Measurements from ENCODE around the gene ALPK3.

Gene ALPK3

GRCh38 chr15:84847382-84847781 lies 30.2 kb downstream of the ALPK3 start:
- DNase-seq = no peak

- DNase-seq = no peak
These were observed 35.1 kb downstream of the ALPK3 start for GRCh38 chr15:84852212-84852611.

- DNase-seq = no peak
These were observed 38.0 kb downstream of the ALPK3 start for GRCh38 chr15:84855136-84855535.

GRCh38 chr15:84855765-84856164 lies 38.6 kb downstream of the ALPK3 start:
- DNase-seq = no peak

GRCh38 chr15:84856731-84857417 lies 39.7 kb downstream of the ALPK3 start:
- no peak for DNase-seq

- DNase-seq = no peak
These were observed 40.4 kb downstream of the ALPK3 start for GRCh38 chr15:84857418-84858004.

- DNase-seq = no peak
These were observed 41.1 kb downstream of the ALPK3 start for GRCh38 chr15:84858231-84858630.

GRCh38 chr15:84859144-84859543 lies 42.0 kb downstream of the ALPK3 start:
- no peak for DNase-seq

- DNase-seq = no peak
These were observed 42.5 kb downstream of the ALPK3 start for GRCh38 chr15:84859651-84860050.

GRCh38 chr15:84861781-84862180 lies 44.6 kb downstream of the ALPK3 start:
- no peak for DNase-seq

GRCh38 chr15:84862214-84862975 lies 45.2 kb downstream of the ALPK3 start:
- no peak for DNase-seq

GRCh38 chr15:84863565-84864443 lies 46.6 kb downstream of the ALPK3 start:
- DNase-seq = no peak

GRCh38 chr15:84864444-84864795 lies 47.3 kb downstream of the ALPK3 start:
- no peak for DNase-seq

GRCh38 chr15:84865074-84865569 lies 48.0 kb downstream of the ALPK3 start:
- no peak for DNase-seq

GRCh38 chr15:84868037-84868880 lies 51.1 kb downstream of the ALPK3 start:
- no peak for DNase-seq

- DNase-seq = no peak
These were observed 52.4 kb downstream of the ALPK3 start for GRCh38 chr15:84869510-84869909.

- DNase-seq = no peak
These were observed 54.4 kb downstream of the ALPK3 start for GRCh38 chr15:84871428-84871985.

- DNase-seq = no peak
These were observed 55.1 kb downstream of the ALPK3 start for GRCh38 chr15:84872009-84872910.

- no peak for DNase-seq
These were observed 56.8 kb downstream of the ALPK3 start for GRCh38 chr15:84873997-84874396.
